Transverse colon (tissue), 4 donors: ENCODE data around the gene NCAN. TPM values are rescaled to one million over a fixed set of nuclear protein-coding genes. Genes with fewer than 3 reads are reported as not detected.

ENCODE experiments used
- DNase-seq: peaks from one replicate; pipeline ENCODE4 v3.0.0-alpha.2; 2019
- H3K27ac ChIP-seq, 4 donors: fragments of 200-600 bp; sonication (generic); 2 replicates each; pipeline ENCODE4 v1.5.1; 2016 to 2018; ENCODE audit warnings: inconsistent platforms in 4 of 4
- H3K27me3 ChIP-seq: fragments of 200-600 bp; sonication (generic); 2 replicates; pipeline ENCODE4 v1.5.1; 2017; ENCODE audit warnings: inconsistent platforms
- H3K36me3 ChIP-seq, 4 donors: fragments of 200-600 bp; sonication (generic); 2 replicates each; pipeline ENCODE4 v1.5.1; 2017 to 2019; ENCODE audit warnings: inconsistent platforms in 4 of 4
- H3K4me1 ChIP-seq, 4 donors: fragments of 200-600 bp; sonication (generic); 2 replicates each; pipeline ENCODE4 v1.5.1; 2017 to 2020; ENCODE audit warnings: inconsistent platforms in 4 of 4
- H3K4me3 ChIP-seq, 4 donors: fragments of 200-600 bp; sonication (generic); 1 replicate in 1 of 4; 2 replicates in 3 of 4; pipeline versions ENCODE4 v1.5.1 to v1.6.1; 2017 to 2019; ENCODE audit warnings: inconsistent platforms in 4 of 4
- H3K9me3 ChIP-seq, 2 donors: fragments of 200-600 bp; sonication (generic); 2 replicates each; pipeline ENCODE4 v1.5.1; 2017 to 2019; ENCODE audit warnings: inconsistent platforms in 2 of 2
- CTCF ChIP-seq, 5 experiments: fragments of 200-600 bp in 3 of 5; fragments of 450-650 bp in 2 of 5; sonication (generic) in 3 of 5; IDR thresholded peaks; 1 replicate in 2 of 5; 2 replicates in 3 of 5; pipeline ENCODE4 v1.5.1; 2016 to 2017; ENCODE audit warnings: antibody characterized with exemption in 5 of 5, inconsistent platforms in 3 of 5, mild to moderate bottlenecking in 2 of 5, moderate library complexity in 1 of 5
- EP300 ChIP-seq: sonication (generic); formaldehyde crosslinking; IDR thresholded peaks from one replicate; pipeline ENCODE4 v1.6.1; 2017; ENCODE audit warnings: antibody characterized with exemption, low read depth
- POLR2A ChIP-seq: fragments of 450-650 bp; IDR thresholded peaks from one replicate; pipeline ENCODE4 v1.6.1; 2016; ENCODE audit warnings: antibody characterized with exemption, mild to moderate bottlenecking, moderate library complexity
- POLR2AphosphoS5 ChIP-seq, 3 donors: sonication (generic); formaldehyde crosslinking; IDR thresholded peaks; one replicate each; pipeline ENCODE4 v1.6.1; 2016; ENCODE audit warnings: antibody characterized with exemption in 3 of 3
- WGBS, 2 donors: methylation state at CpG; one replicate each; pipeline ENCODE4 v1.1.5; 2018; ENCODE audit warnings: low coverage in 1 of 2; 5-methylcytosine and 5-hydroxymethylcytosine counted together
- in situ Hi-C, 4 donors: fragments of 200-750 bp; cut with MboI; loops; one replicate each; pipeline versions ENCODE4 v1.15.0 to v1.15.1; 2017; ENCODE audit warnings: low sequenced_read_pairs in 3 of 4, low pct_ligation_motif_present in 1 of 4, low pct_unique_long_range_greater_than_20kb in 1 of 4
- intact Hi-C: fragments of 100-400 bp; cut with DNase I; formaldehyde crosslinking; loops from one replicate; pipeline ENCODE4 v1.15.1; 2023; ENCODE audit warnings: low total_unique reads
- total RNA-seq, 4 donors: library from RNA; depleted of rRNA; stranded (reverse); fragments of >200 nt; gene quantifications; one replicate each; pipeline ENCODE4 v1.1.0, GENCODE V29; 2016

Gene NCAN
- total RNA-seq, 4 donors from 2014 or later: 0.16 TPM; not detected in 3

GRCh38 chr19:19279062-19279612 is 67.4 kb downstream of the NCAN start:
- intact Hi-C loops (no loop called here), in situ Hi-C loops (no loop called here)
- DNase-seq: no peak
- 94% methylated on average over 6 of the region's 19 CpGs; no CpG with 5 or more reads in 1 of the 2 donors for WGBS, 2 donors
- Histone ChIP-seq H3K36me3 (peaks cover 0 to 31% (median 7%) of the 10 kb centered on the region in 4 donors), H3K4me1 (no peaks in the 10 kb centered on the region), H3K4me3 (no peak overlapping the region), H3K27me3 (no peaks in the 10 kb centered on the region), H3K27ac (no peak overlapping the region), H3K9me3 (no peaks in the 10 kb centered on the region)
- no peak for TF ChIP-seq POLR2AphosphoS5 (IDR thresholded peaks at IDR 0.05)
- TF ChIP-seq EP300: no peak

- H3K4me3 ChIP-seq: no peak overlapping the region
- TF ChIP-seq EP300: no peak
- in situ Hi-C loops (no loop called here), intact Hi-C loops (no loop called here)
- H3K4me1 ChIP-seq: no peaks in the 10 kb centered on the region
- 88% methylated on average over 16 of the region's 16 CpGs; no CpG with 5 or more reads in 1 of the 2 donors for WGBS, 2 donors
- no peaks in the 10 kb centered on the region for H3K9me3 ChIP-seq
- DNase-seq: no peak
- no peak overlapping the region for H3K27ac ChIP-seq
- no peaks in the 10 kb centered on the region for H3K27me3 ChIP-seq
- H3K36me3 ChIP-seq: peaks cover 0 to 37% (median 9%) of the 10 kb centered on the region in 4 donors
Measured at GRCh38 chr19:19279853-19280252, 68.1 kb downstream of the NCAN start.

- no peaks in the 10 kb centered on the region for H3K9me3 ChIP-seq
- no peaks in the 10 kb centered on the region for H3K27me3 ChIP-seq
- intact Hi-C loops: no loop called here
- no peaks in the 10 kb centered on the region for H3K4me1 ChIP-seq
- in situ Hi-C loops: no loop called here
- H3K4me3 ChIP-seq: no peak overlapping the region
- WGBS, 2 donors: 80 to 100% methylated on average over 3 to 16 of the region's 16 CpGs
- H3K36me3 ChIP-seq: peaks cover 0 to 37% (median 9%) of the 10 kb centered on the region in 4 donors
- TF ChIP-seq POLR2A (no peak), EP300 (no peak), POLR2AphosphoS5 (IDR thresholded peaks at IDR 0.05) (no peak), CTCF (IDR thresholded peaks at IDR 0.05) (no peak)
- H3K27ac ChIP-seq: no peak overlapping the region
- DNase-seq: no peak
Measured at GRCh38 chr19:19280561-19280960, 68.8 kb downstream of the NCAN start.

- Histone ChIP-seq H3K4me1 (no peaks in the 10 kb centered on the region), H3K27ac (no peak overlapping the region), H3K27me3 (no peaks in the 10 kb centered on the region), H3K4me3 (no peak overlapping the region), H3K36me3 (peaks cover 0 to 34% (median 7%) of the 10 kb centered on the region in 4 donors), H3K9me3 (no peaks in the 10 kb centered on the region)
- TF ChIP-seq POLR2AphosphoS5 (IDR thresholded peaks at IDR 0.05) (no peak), EP300 (no peak), CTCF (IDR thresholded peaks at IDR 0.05) (no peak), POLR2A (no peak)
- intact Hi-C loops (no loop called here), in situ Hi-C loops (no loop called here)
- WGBS, 2 donors: 97 to 100% methylated on average over 1 to 10 of the region's 10 CpGs
- DNase-seq: no peak
Measured at GRCh38 chr19:19285686-19286085, 73.9 kb downstream of the NCAN start.

GRCh38 chr19:19292607-19293006 is 80.8 kb downstream of the NCAN start:
- in situ Hi-C loops: no loop called here
- no peak for DNase-seq
- intact Hi-C loops: no loop called here
- H3K9me3 ChIP-seq: no peaks in the 10 kb centered on the region
- no peak overlapping the region for H3K4me3 ChIP-seq
- no peaks in the 10 kb centered on the region for H3K4me1 ChIP-seq
- WGBS, 2 donors: 97% methylated on average over 4 to 5 of the region's 5 CpGs
- no peak for TF ChIP-seq EP300
- no peak for TF ChIP-seq POLR2AphosphoS5 (IDR thresholded peaks at IDR 0.05)
- no peak for TF ChIP-seq CTCF (IDR thresholded peaks at IDR 0.05)
- TF ChIP-seq POLR2A: no peak
- no peaks in the 10 kb centered on the region for H3K27me3 ChIP-seq
- no peak overlapping the region for H3K27ac ChIP-seq
- peaks cover 0 to 42% (median 12%) of the 10 kb centered on the region in 4 donors for H3K36me3 ChIP-seq
